Transverse colon (tissue), 4 donors: Measurements from ENCODE around the gene PSMG3. TPM values are rescaled to one million over a fixed set of nuclear protein-coding genes. Genes with fewer than 3 reads are reported as not detected.

Experiments
- DNase-seq: peaks from one replicate; pipeline ENCODE4 v3.0.0-alpha.2; 2019
- H3K27ac ChIP-seq, 4 donors: fragments of 200-600 bp; sonication (generic); 2 replicates each; pipeline ENCODE4 v1.5.1; 2016 to 2018; ENCODE audit warnings: inconsistent platforms in 4 of 4
- H3K27me3 ChIP-seq: fragments of 200-600 bp; sonication (generic); 2 replicates; pipeline ENCODE4 v1.5.1; 2017; ENCODE audit warnings: inconsistent platforms
- H3K36me3 ChIP-seq, 4 donors: fragments of 200-600 bp; sonication (generic); 2 replicates each; pipeline ENCODE4 v1.5.1; 2017 to 2019; ENCODE audit warnings: inconsistent platforms in 4 of 4
- H3K4me1 ChIP-seq, 4 donors: fragments of 200-600 bp; sonication (generic); 2 replicates each; pipeline ENCODE4 v1.5.1; 2017 to 2020; ENCODE audit warnings: inconsistent platforms in 4 of 4
- H3K4me3 ChIP-seq, 4 donors: fragments of 200-600 bp; sonication (generic); 1 replicate in 1 of 4; 2 replicates in 3 of 4; pipeline versions ENCODE4 v1.5.1 to v1.6.1; 2017 to 2019; ENCODE audit warnings: inconsistent platforms in 4 of 4
- H3K9me3 ChIP-seq, 2 donors: fragments of 200-600 bp; sonication (generic); 2 replicates each; pipeline ENCODE4 v1.5.1; 2017 to 2019; ENCODE audit warnings: inconsistent platforms in 2 of 2
- CTCF ChIP-seq, 5 experiments: fragments of 200-600 bp in 3 of 5; fragments of 450-650 bp in 2 of 5; sonication (generic) in 3 of 5; IDR thresholded peaks; 1 replicate in 2 of 5; 2 replicates in 3 of 5; pipeline ENCODE4 v1.5.1; 2016 to 2017; ENCODE audit warnings: antibody characterized with exemption in 5 of 5, inconsistent platforms in 3 of 5, mild to moderate bottlenecking in 2 of 5, moderate library complexity in 1 of 5
- EP300 ChIP-seq: sonication (generic); formaldehyde crosslinking; IDR thresholded peaks from one replicate; pipeline ENCODE4 v1.6.1; 2017; ENCODE audit warnings: antibody characterized with exemption, low read depth
- POLR2A ChIP-seq: fragments of 450-650 bp; IDR thresholded peaks from one replicate; pipeline ENCODE4 v1.6.1; 2016; ENCODE audit warnings: antibody characterized with exemption, mild to moderate bottlenecking, moderate library complexity
- POLR2AphosphoS5 ChIP-seq, 3 donors: sonication (generic); formaldehyde crosslinking; IDR thresholded peaks; one replicate each; pipeline ENCODE4 v1.6.1; 2016; ENCODE audit warnings: antibody characterized with exemption in 3 of 3
- WGBS, 2 donors: methylation state at CpG; one replicate each; pipeline ENCODE4 v1.1.5; 2018; ENCODE audit warnings: low coverage in 1 of 2; 5-methylcytosine and 5-hydroxymethylcytosine counted together
- in situ Hi-C, 4 donors: fragments of 200-750 bp; cut with MboI; loops; one replicate each; pipeline versions ENCODE4 v1.15.0 to v1.15.1; 2017; ENCODE audit warnings: low sequenced_read_pairs in 3 of 4, low pct_ligation_motif_present in 1 of 4, low pct_unique_long_range_greater_than_20kb in 1 of 4
- intact Hi-C: fragments of 100-400 bp; cut with DNase I; formaldehyde crosslinking; loops from one replicate; pipeline ENCODE4 v1.15.1; 2023; ENCODE audit warnings: low total_unique reads
- total RNA-seq, 4 donors: library from RNA; depleted of rRNA; stranded (reverse); fragments of >200 nt; gene quantifications; one replicate each; pipeline ENCODE4 v1.1.0, GENCODE V29; 2016

PSMG3 gene
- total RNA-seq, 4 donors from 2014 or later = 7.1 to 41.9 (median 27.6) TPM

GRCh38 chr7:1544896-1545416 lies 24.9 kb downstream of the PSMG3 start:
- Histone ChIP-seq H3K4me1 (peaks cover 0 to 10% (median 0%) of the 10 kb centered on the region in 4 donors), H3K9me3 (no peaks in the 10 kb centered on the region), H3K27me3 (no peaks in the 10 kb centered on the region), H3K4me3 (no peak overlapping the region), H3K27ac (no peak overlapping the region), H3K36me3 (peaks cover 0 to 11% (median 4%) of the 10 kb centered on the region in 4 donors)
- no peak for DNase-seq
- 82% methylated on average over 16 of the region's 16 CpGs; no CpG with 5 or more reads in 1 of the 2 donors for WGBS, 2 donors
- TF ChIP-seq POLR2A = no peak
- no peak for TF ChIP-seq EP300
- no peak for TF ChIP-seq POLR2AphosphoS5 (IDR thresholded peaks at IDR 0.05)
- TF ChIP-seq CTCF (IDR thresholded peaks at IDR 0.05) = no peak
- intact Hi-C loops = no loop called here
- in situ Hi-C loops = no loop called here

GRCh38 chr7:1544178-1544895 lies 25.5 kb downstream of the PSMG3 start:
- in situ Hi-C loops = no loop called here
- intact Hi-C loops = no loop called here
- H3K27ac ChIP-seq = peak overlapping the region in 1 of 4 donors; percentile 29
- WGBS, 2 donors = 79% methylated on average over 39 of the region's 41 CpGs; no CpG with 5 or more reads in 1 of the 2 donors
- no peak for DNase-seq
- H3K9me3 ChIP-seq = no peaks in the 10 kb centered on the region
- no peaks in the 10 kb centered on the region for H3K27me3 ChIP-seq
- peaks cover 0 to 15% (median 7%) of the 10 kb centered on the region in 4 donors for H3K36me3 ChIP-seq
- H3K4me1 ChIP-seq = peaks cover 0 to 10% (median 0%) of the 10 kb centered on the region in 4 donors
- H3K4me3 ChIP-seq = no peak overlapping the region
- TF ChIP-seq CTCF (IDR thresholded peaks at IDR 0.05) (no peak), EP300 (no peak), POLR2AphosphoS5 (IDR thresholded peaks at IDR 0.05) (peak in 1 of 3 donors; percentile 6), POLR2A (no peak)

- peaks cover 0 to 16% (median 7%) of the 10 kb centered on the region in 4 donors for H3K36me3 ChIP-seq
- in situ Hi-C loops = no loop called here
- no peaks in the 10 kb centered on the region for H3K9me3 ChIP-seq
- 69% methylated on average over 5 of the region's 6 CpGs; no CpG with 5 or more reads in 1 of the 2 donors for WGBS, 2 donors
- DNase-seq = no peak
- no peak overlapping the region for H3K4me3 ChIP-seq
- intact Hi-C loops = no loop called here
- H3K27me3 ChIP-seq = no peaks in the 10 kb centered on the region
- H3K4me1 ChIP-seq = peaks cover 0 to 11% (median under 1%) of the 10 kb centered on the region in 4 donors
- H3K27ac ChIP-seq = peak overlapping the region in 1 of 4 donors; percentile 29
- TF ChIP-seq POLR2AphosphoS5 (IDR thresholded peaks at IDR 0.05) (peak in 1 of 3 donors; percentile 49), POLR2A (no peak), CTCF (IDR thresholded peaks at IDR 0.05) (no peak), EP300 (no peak)
Observed at GRCh38 chr7:1543826-1544177, 26.0 kb downstream of the PSMG3 start.

DNA sequence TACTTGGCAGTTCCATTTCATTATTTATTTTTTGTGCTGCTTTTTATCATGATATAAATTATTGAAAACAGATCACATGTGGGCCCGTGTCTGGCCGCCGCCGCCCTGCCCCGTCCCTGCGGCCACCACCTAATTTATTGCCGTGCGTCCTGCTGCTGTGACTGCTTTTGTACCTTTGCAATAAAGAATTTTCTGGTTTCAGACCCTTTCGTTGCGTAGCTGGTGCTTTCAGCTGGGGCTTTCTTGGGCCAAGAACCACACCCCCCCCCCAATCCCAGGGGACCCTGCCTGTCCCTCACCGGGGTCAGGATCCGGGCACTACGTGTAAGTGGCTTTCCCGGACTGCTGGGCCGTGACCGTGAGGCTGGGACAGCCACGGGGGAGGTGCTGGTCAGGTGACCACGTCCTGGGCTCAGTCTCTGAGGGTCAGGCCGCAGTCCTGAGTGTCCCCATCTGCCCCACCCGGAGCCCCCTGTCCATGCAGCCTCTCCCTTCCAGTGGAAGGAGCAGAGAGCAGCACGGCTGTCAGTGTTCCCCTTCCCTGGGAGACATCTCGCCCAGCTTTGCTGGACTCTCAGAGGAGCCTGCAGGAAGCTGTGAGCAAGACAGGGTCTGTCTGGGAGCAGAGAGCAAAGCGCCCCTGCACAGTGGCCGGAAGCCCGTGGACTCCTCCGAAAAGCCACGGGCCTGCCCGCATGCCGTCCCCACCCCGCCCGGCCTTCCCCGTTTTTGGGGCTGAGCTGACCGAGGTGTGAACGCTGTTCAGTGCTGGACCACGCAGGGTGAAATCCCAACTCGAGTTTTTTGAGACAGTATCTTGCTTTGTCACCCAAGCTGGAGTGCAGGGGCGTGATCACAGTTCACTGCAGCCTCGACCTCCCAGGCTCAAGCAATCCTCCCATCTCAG lies 26.7 kb downstream of the PSMG3 start:
- Histone ChIP-seq H3K4me3 (no peak overlapping the region), H3K27ac (no peak overlapping the region), H3K4me1 (peaks cover 0 to 18% (median 4%) of the 10 kb centered on the region in 4 donors), H3K36me3 (peaks cover 0 to 16% (median 7%) of the 10 kb centered on the region in 4 donors), H3K9me3 (no peaks in the 10 kb centered on the region), H3K27me3 (no peaks in the 10 kb centered on the region)
- WGBS, 2 donors = 82 to 83% methylated on average over 12 to 38 of the region's 38 CpGs
- no peak for DNase-seq
- TF ChIP-seq CTCF (IDR thresholded peaks at IDR 0.05) (no peak), POLR2AphosphoS5 (IDR thresholded peaks at IDR 0.05) (peak in 1 of 3 donors; percentile 4), POLR2A (peak; percentile 11)
- intact Hi-C loops = no loop called here
- in situ Hi-C loops = no loop called here
